Hippocampal formation (tissue), 2 donors: ENCODE results near the gene SMC3.
"Not testable (repeated sequence)": the region's sequence is repeated elsewhere in the genome, so short reads cannot be mapped to it uniquely, and the experiment has no call there.

ENCODE experiments used
- DNase-seq, 2 donors: peaks; one replicate each; lab custom pipeline; 2025; lab: John Stamatoyannopoulos, UW

SMC3 gene

GRCh38 chr10:110625951-110626855 lies 58.7 kb downstream of the SMC3 start:
- DNase-seq: no peak

- no peak for DNase-seq
Measured at GRCh38 chr10:110628161-110628560, 60.7 kb downstream of the SMC3 start.

GRCh38 chr10:110629680-110630191 lies 62.2 kb downstream of the SMC3 start:
- no peak for DNase-seq

- no peak for DNase-seq
Measured at GRCh38 chr10:110631934-110632333, 64.4 kb downstream of the SMC3 start.

- DNase-seq: no peak
Measured at GRCh38 chr10:110632591-110633215, 65.2 kb downstream of the SMC3 start.

- DNase-seq: no peak
Measured at GRCh38 chr10:110634527-110635209, 67.2 kb downstream of the SMC3 start.

- DNase-seq: no peak
Measured at GRCh38 chr10:110636572-110636931, 69.1 kb downstream of the SMC3 start.

- no peak for DNase-seq
Measured at GRCh38 chr10:110636932-110637557, 69.5 kb downstream of the SMC3 start.

GRCh38 chr10:110637558-110638053 lies 70.1 kb downstream of the SMC3 start:
- DNase-seq: no peak

- DNase-seq: no peak
Measured at GRCh38 chr10:110638319-110638718, 70.8 kb downstream of the SMC3 start.

GRCh38 chr10:110639046-110639445 lies 71.6 kb downstream of the SMC3 start:
- DNase-seq: not testable (repeated sequence)

- DNase-seq: not testable (repeated sequence)
Measured at GRCh38 chr10:110639858-110640257, 72.4 kb downstream of the SMC3 start.

GRCh38 chr10:110641256-110641655 lies 73.8 kb downstream of the SMC3 start:
- no peak for DNase-seq

- DNase-seq: no peak
Measured at GRCh38 chr10:110642204-110643034, 74.9 kb downstream of the SMC3 start.

GRCh38 chr10:110643035-110643652 lies 75.6 kb downstream of the SMC3 start:
- no peak for DNase-seq

- no peak for DNase-seq
Measured at GRCh38 chr10:110643653-110644597, 76.4 kb downstream of the SMC3 start, which contains the start of gene RBM20. Gene RBM20, plus strand, starts transcription at chr10:110644336. Its CDS starts 119 bp downstream, at chr10:110644455.

GRCh38 chr10:110644598-110645462 lies 77.3 kb downstream of the SMC3 start:
- no peak for DNase-seq
